ENCODE measurements around the gene EAF1. TPM values are rescaled to one million over a fixed set of nuclear protein-coding genes. Genes with fewer than 3 reads are reported as not detected.
"Not testable (repeated sequence)": the region's sequence is repeated elsewhere in the genome, so short reads cannot be mapped to it uniquely, and the experiment has no call there.

Gene EAF1
- total RNA-seq, 6 experiments from 2014 or later, result 13.9 to 17.2 (median 15.8) TPM

DNA sequence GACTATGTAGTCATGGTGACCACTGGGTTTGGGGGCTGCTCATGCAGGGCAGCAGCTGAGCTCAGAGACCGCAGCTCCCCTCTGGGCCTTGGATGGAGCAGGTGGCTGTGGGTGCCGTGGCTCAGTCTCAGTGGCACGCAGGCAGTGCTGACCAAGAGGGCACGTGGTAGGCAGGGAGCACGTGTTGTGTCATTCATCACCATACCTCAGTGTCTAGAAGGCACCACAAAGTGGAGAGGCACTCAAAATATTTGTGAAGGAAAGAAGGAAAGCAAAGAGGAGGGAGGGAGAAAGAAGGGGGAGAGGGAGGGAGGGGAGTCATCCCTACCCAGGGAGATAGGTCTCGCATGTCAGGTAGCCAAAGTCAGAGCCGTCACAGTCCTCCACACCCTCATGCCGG lies 26.1 kb downstream of the EAF1 start:
- TF ChIP-seq, protein P1, sequence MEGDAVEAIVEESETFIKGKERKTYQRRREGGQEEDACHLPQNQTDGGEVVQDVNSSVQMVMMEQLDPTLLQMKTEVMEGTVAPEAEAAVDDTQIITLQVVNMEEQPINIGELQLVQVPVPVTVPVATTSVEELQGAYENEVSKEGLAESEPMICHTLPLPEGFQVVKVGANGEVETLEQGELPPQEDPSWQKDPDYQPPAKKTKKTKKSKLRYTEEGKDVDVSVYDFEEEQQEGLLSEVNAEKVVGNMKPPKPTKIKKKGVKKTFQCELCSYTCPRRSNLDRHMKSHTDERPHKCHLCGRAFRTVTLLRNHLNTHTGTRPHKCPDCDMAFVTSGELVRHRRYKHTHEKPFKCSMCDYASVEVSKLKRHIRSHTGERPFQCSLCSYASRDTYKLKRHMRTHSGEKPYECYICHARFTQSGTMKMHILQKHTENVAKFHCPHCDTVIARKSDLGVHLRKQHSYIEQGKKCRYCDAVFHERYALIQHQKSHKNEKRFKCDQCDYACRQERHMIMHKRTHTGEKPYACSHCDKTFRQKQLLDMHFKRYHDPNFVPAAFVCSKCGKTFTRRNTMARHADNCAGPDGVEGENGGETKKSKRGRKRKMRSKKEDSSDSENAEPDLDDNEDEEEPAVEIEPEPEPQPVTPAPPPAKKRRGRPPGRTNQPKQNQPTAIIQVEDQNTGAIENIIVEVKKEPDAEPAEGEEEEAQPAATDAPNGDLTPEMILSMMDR (IDR thresholded peaks at IDR 0.05), result no peak
- Mint-ChIP-seq H3K4me3 (no peak overlapping the region), H3K4me1 (ENCODE audit: low read depth) (no peaks in the 10 kb centered on the region), H3K36me3 (ENCODE audit: low read depth) (no peaks in the 10 kb centered on the region), H3K27ac (no peak overlapping the region), H3K27me3 (ENCODE audit: insufficient read depth) (peaks cover 5% of the 10 kb centered on the region), H3K9me3 (no peaks in the 10 kb centered on the region)
- DNase-seq, result no peak

DNA sequence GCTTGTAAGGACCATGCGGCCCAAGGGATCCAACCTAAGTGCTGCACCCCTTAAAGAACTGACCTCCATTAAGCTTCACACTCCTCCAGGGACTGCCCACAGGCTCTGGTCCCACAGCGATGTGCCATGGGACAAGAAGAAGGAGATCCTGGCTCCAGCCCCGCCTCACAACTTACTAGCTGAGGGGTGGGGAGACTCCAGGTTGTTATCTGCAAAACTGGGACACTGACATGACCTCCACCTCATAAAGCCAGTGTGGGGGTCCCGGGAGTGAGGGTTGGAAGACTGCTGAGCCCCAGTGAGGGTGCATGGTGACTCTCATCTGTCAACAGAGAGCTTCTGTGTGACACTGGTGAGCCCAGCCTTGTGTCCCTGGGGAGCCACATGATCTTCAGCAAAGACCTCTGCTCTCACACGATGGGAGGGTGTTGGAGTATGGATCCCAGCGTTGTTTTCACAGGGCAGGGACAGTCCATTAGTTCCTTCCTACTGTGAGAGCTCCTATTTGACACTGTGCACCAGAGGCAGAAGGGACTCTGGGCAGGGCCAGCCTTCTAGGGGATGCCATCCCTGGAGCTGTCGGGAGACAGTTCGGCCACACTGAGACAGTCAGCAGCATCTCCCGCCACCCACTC lies 26.7 kb downstream of the EAF1 start:
- DNase-seq, result no peak
- Mint-ChIP-seq H3K36me3 (ENCODE audit: low read depth) (no peaks in the 10 kb centered on the region), H3K4me1 (ENCODE audit: low read depth) (no peaks in the 10 kb centered on the region), H3K27me3 (ENCODE audit: insufficient read depth) (peaks cover 5% of the 10 kb centered on the region), H3K4me3 (no peak overlapping the region), H3K9me3 (no peaks in the 10 kb centered on the region), H3K27ac (no peak overlapping the region)
- TF ChIP-seq, protein P1 (IDR thresholded peaks at IDR 0.05), result no peak

DNA sequence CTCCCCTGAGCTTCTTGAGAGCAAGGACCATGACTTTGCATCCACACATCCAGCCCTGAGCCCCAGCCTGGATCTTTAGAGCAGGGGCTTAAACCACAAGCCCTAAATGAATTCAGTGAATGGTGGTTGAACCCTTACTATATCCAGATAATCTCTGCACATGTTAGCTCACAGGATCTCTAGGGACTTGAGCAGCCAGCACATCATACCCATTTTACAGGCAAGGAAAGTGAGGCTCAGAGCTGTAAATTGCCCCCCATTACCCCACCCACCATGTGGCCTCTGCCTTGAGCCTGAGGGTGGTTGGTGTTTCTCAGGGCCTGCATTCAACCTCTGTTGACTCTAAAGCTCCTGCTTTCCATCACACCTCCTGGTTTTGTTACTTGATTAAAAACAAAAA lies 27.6 kb downstream of the EAF1 start:
- DNase-seq, result no peak
- H3K36me3 Mint-ChIP-seq (ENCODE audit: low read depth), result no peaks in the 10 kb centered on the region
- TF ChIP-seq, protein P1 (IDR thresholded peaks at IDR 0.05), result no peak
- peaks cover 8% of the 10 kb centered on the region for H3K27me3 Mint-ChIP-seq (ENCODE audit: insufficient read depth)
- no peak overlapping the region for H3K4me3 Mint-ChIP-seq
- no peaks in the 10 kb centered on the region for H3K4me1 Mint-ChIP-seq (ENCODE audit: low read depth)
- H3K27ac Mint-ChIP-seq, result no peak overlapping the region
- no peaks in the 10 kb centered on the region for H3K9me3 Mint-ChIP-seq

DNA sequence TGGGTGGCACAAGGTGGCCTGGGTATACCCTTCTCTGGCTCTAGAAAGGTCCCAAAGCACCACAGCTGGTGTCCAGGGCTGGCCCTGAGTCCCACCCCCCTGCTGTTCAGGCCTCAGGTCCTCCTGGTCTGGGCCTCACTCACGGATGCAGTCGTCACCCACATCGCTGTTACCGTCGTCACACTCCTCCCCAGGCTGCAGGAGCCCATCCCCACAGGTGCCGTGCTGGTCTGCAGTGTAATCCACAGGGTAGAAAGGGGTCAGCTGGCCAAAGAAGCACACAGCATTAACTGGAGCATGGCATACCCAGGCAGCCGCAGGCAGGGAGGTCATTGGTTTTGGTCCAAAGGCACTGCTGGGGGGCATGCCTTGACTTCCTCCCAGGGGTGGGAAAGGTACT lies 28.4 kb downstream of the EAF1 start:
- no peak for DNase-seq
- TF ChIP-seq, protein P1 (IDR thresholded peaks at IDR 0.05), result no peak
- Mint-ChIP-seq H3K36me3 (ENCODE audit: low read depth) (no peaks in the 10 kb centered on the region), H3K27ac (no peak overlapping the region), H3K27me3 (ENCODE audit: insufficient read depth) (peaks cover 10% of the 10 kb centered on the region), H3K4me1 (ENCODE audit: low read depth) (no peaks in the 10 kb centered on the region), H3K9me3 (no peaks in the 10 kb centered on the region), H3K4me3 (no peak overlapping the region)

DNA sequence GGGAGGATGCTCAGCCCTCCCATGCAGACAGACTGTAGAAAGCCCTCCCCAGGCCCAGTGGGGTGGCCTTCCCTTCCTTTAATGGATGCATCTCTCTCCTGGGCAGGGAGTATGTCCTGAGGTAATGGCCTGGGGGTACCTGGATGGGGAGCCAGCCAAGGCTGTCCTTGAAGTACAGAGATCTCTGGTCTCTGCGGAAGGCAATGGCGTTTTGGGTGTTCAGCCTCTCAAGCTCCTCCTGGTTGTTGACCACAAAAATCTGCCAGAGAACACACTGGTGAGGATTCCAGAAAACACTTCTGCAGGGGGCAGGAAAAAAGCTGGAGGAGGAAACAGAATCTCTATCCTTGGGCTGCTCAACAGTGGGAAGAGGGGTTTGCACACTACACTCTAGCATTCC lies 28.9 kb downstream of the EAF1 start:
- TF ChIP-seq, protein P1 (IDR thresholded peaks at IDR 0.05), result no peak
- H3K4me1 Mint-ChIP-seq (ENCODE audit: low read depth), result no peaks in the 10 kb centered on the region
- no peaks in the 10 kb centered on the region for H3K36me3 Mint-ChIP-seq (ENCODE audit: low read depth)
- H3K4me3 Mint-ChIP-seq, result no peak overlapping the region
- no peaks in the 10 kb centered on the region for H3K9me3 Mint-ChIP-seq
- no peak overlapping the region for H3K27ac Mint-ChIP-seq
- peaks cover 10% of the 10 kb centered on the region for H3K27me3 Mint-ChIP-seq (ENCODE audit: insufficient read depth)
- no peak for DNase-seq

DNA sequence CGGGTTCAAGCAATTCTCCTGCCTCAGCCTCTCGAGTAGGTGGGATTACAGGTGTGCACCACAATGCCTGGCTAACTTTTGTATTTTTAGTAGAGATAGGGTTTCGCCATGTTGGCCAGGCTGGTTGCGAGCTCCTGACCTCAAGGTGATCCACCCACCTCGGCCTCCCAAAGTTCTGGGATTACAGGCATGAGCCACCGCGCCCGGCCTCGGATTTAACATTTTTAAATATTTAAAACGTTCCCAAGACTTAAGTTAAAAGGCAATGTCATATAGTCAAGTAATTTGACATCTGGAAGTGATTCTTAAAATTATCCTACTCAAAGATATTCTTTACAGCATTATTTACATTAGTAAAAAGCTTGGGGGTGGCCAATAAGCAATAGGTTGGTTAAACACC lies 29.5 kb downstream of the EAF1 start:
- not testable (repeated sequence) for H3K27me3 Mint-ChIP-seq (ENCODE audit: insufficient read depth); H3K4me1 Mint-ChIP-seq (ENCODE audit: low read depth); H3K36me3 Mint-ChIP-seq (ENCODE audit: low read depth); H3K27ac Mint-ChIP-seq; H3K4me3 Mint-ChIP-seq; DNase-seq; H3K9me3 Mint-ChIP-seq

Data from HFFc6 (cell line).